CD14-positive monocyte (primary cell): Measurements from ENCODE around the gene RUNDC1. TPM values are rescaled to one million over a fixed set of nuclear protein-coding genes. Genes with fewer than 3 reads are reported as not detected.

Experiments
- DNase-seq, 3 donors: peaks; one replicate each; pipeline ENCODE4 v3.0.0-alpha.2; 2011 to 2022
- H2AFZ ChIP-seq: 2 replicates; pipeline ENCODE4 v1.6.0; 2012; ENCODE audit warnings: mild to moderate bottlenecking, low read depth, low read length, inconsistent platforms; ENCODE audit not compliant: insufficient read depth, poor library complexity, severe bottlenecking
- H3K27ac ChIP-seq, 2 donors: 1 replicate in 1 of 2; 2 replicates in 1 of 2; pipeline ENCODE4 v1.5.1; 2012 to 2013; ENCODE audit warnings: low read length in 2 of 2, control low read depth in 1 of 2, inconsistent platforms in 1 of 2, low read depth in 1 of 2, mild to moderate bottlenecking in 1 of 2
- H3K27me3 ChIP-seq, 2 donors: one replicate each; pipeline versions ENCODE4 v1.6.0 to v1.6.1; 2011 to 2013; ENCODE audit warnings: low read length in 2 of 2; ENCODE audit not compliant: control insufficient read depth in 2 of 2, insufficient read depth in 2 of 2
- H3K36me3 ChIP-seq, 2 donors: replicated peaks in 1 of 2; 1 replicate in 1 of 2; 2 replicates in 1 of 2; pipeline versions ENCODE4 v1.5.1 to v1.6.1; 2012 to 2013; ENCODE audit warnings: low read length in 2 of 2, control low read depth in 1 of 2, inconsistent platforms in 1 of 2, mild to moderate bottlenecking in 1 of 2; ENCODE audit not compliant: insufficient read depth in 2 of 2, control insufficient read depth in 1 of 2
- H3K4me1 ChIP-seq, 2 donors: 1 replicate in 1 of 2; 2 replicates in 1 of 2; pipeline versions ENCODE4 v1.5.1 to v1.6.1; 2012 to 2013; ENCODE audit warnings: low read length in 2 of 2, control low read depth in 1 of 2, inconsistent platforms in 1 of 2, mild to moderate bottlenecking in 1 of 2, moderate library complexity in 1 of 2; ENCODE audit not compliant: insufficient read depth in 2 of 2, control insufficient read depth in 1 of 2
- H3K4me2 ChIP-seq: replicated peaks from 2 replicates; pipeline ENCODE3; 2012; ENCODE audit warnings: low read length, moderate library complexity, mild to moderate bottlenecking; ENCODE audit not compliant: poor library complexity, severe bottlenecking; ENCODE audit errors: extremely low read depth
- H3K4me3 ChIP-seq, 3 experiments: fragments of 200-600 bp in 1 of 3; sonication (generic) in 1 of 3; replicated peaks in 1 of 3; 1 replicate in 2 of 3; 2 replicates in 1 of 3; pipeline ENCODE4 v1.5.1; 2011 to 2013; ENCODE audit warnings: low read length in 3 of 3, mild to moderate bottlenecking in 3 of 3, control low read depth in 2 of 3, low read depth in 2 of 3, inconsistent platforms in 1 of 3, moderate library complexity in 1 of 3
- H3K79me2 ChIP-seq: 2 replicates; pipeline ENCODE4 v1.6.0; 2012; ENCODE audit warnings: mild to moderate bottlenecking, control low read depth, inconsistent platforms, low read length, moderate library complexity; ENCODE audit not compliant: insufficient read depth
- H3K9ac ChIP-seq: 2 replicates; pipeline ENCODE4 v1.6.0; 2017; ENCODE audit warnings: low read length, mild to moderate bottlenecking; ENCODE audit not compliant: insufficient read depth, poor library complexity, severe bottlenecking
- H3K9me3 ChIP-seq, 2 donors: replicated peaks in 1 of 2; 1 replicate in 1 of 2; 2 replicates in 1 of 2; pipeline versions ENCODE4 v1.5.1 to v1.6.1; 2012 to 2013; ENCODE audit warnings: low read length in 2 of 2, control low read depth in 1 of 2; ENCODE audit not compliant: control insufficient read depth in 1 of 2, insufficient read depth in 1 of 2
- H4K20me1 ChIP-seq: 2 replicates; pipeline ENCODE4 v1.6.0; 2012; ENCODE audit warnings: mild to moderate bottlenecking, low read length, control low read depth, moderate library complexity; ENCODE audit not compliant: insufficient read depth
- H3K27ac Mint-ChIP-seq, 7 donors: one replicate each; pipeline ENCODE4 v1.8.0; 2020; ENCODE audit warnings: mild to moderate bottlenecking in 7 of 7, mixed read lengths in 7 of 7, moderate library complexity in 6 of 7, inconsistent platforms in 2 of 7
- H3K27me3 Mint-ChIP-seq, 3 donors: one replicate each; pipeline ENCODE4 v1.8.0; 2021 to 2022; ENCODE audit warnings: low read depth in 3 of 3, mild to moderate bottlenecking in 3 of 3, mixed read lengths in 3 of 3, moderate library complexity in 3 of 3, inconsistent platforms in 1 of 3
- H3K36me3 Mint-ChIP-seq, 2 donors: one replicate each; pipeline ENCODE4 v1.8.0; 2020; ENCODE audit warnings: mixed read lengths in 2 of 2, inconsistent platforms in 1 of 2, mild to moderate bottlenecking in 1 of 2
- H3K4me1 Mint-ChIP-seq: one replicate; pipeline ENCODE4 v1.8.0; 2020; ENCODE audit warnings: mild to moderate bottlenecking, mixed read lengths
- H3K4me3 Mint-ChIP-seq, 2 donors: one replicate each; pipeline ENCODE4 v1.8.0; 2020; ENCODE audit warnings: mild to moderate bottlenecking in 2 of 2, mixed read lengths in 2 of 2, moderate library complexity in 1 of 2
- H3K9me3 Mint-ChIP-seq, 7 donors: one replicate each; pipeline ENCODE4 v1.8.0; 2020 to 2022; ENCODE audit warnings: mixed read lengths in 7 of 7, mild to moderate bottlenecking in 6 of 7, moderate library complexity in 6 of 7, inconsistent platforms in 2 of 7
- WGBS: methylation state at CpG from one replicate; pipeline ENCODE4 v1.1.5; 2013; ENCODE audit warnings: missing lambda C conversion rate; ENCODE audit not compliant: insufficient coverage; 5-methylcytosine and 5-hydroxymethylcytosine counted together
- intact Hi-C, 2 donors: fragments of 100-400 bp; cut with micrococcal nuclease; formaldehyde crosslinking; loops; one replicate each; pipeline versions ENCODE4 v1.15.0 to v1.15.1; 2023
- polyA plus RNA-seq, 3 donors: library from polyadenylated mRNA; depleted of rRNA in 1 of 3; unstranded in 2 of 3; stranded (reverse) in 1 of 3; fragments of 300-500 nt in 2 of 3; fragments of >200 nt in 1 of 3; fragmentation: Illumina TruSeq in 2 of 3; gene quantifications; 1 replicate in 2 of 3; 2 replicates in 1 of 3; pipeline ENCODE4 v1.2.3, GENCODE V29; 2012 to 2021
- TF ChIP-seq, protein P1 (sequence below): fragments of 200-600 bp; IDR thresholded peaks from one replicate; pipeline ENCODE4 v1.8.0; 2022; ENCODE audit warnings: antibody characterized with exemption, mild to moderate bottlenecking

RUNDC1 gene
- polyA plus RNA-seq, 3 donors, result 7.5 to 10.3 (median 9.9) TPM

DNA sequence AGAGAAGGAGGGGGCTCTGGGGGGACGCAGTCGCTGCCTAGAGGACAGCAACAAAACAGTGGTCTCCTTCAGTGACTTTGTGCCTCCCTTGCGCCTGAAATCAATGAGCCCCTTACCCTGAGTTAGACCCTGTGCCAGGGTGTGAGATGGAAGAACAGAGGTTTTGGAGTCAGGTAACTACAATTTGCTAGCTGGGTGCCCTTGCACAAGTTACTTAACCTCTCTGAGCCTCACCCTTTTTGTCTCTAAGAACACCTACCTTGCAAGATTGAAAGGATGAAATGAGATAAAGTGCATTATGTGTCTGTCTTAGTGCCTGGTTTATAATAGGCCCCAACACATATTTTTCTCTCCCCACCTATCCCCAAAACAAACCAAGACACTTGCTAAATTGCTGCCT, 54.5 kb downstream of the RUNDC1 start:
- no peaks in the 10 kb centered on the region for H3K9me3 Mint-ChIP-seq
- peaks cover 5% of the 10 kb centered on the region for H3K4me1 Mint-ChIP-seq
- intact Hi-C loops, result no loop called here
- peaks cover 0 to 2% of the 10 kb centered on the region in 2 donors for H3K4me1 ChIP-seq
- peaks cover 0 to 2% of the 10 kb centered on the region in 2 donors for H3K36me3 Mint-ChIP-seq
- H3K27ac Mint-ChIP-seq, result no peak overlapping the region
- no peaks in the 10 kb centered on the region for H3K27me3 ChIP-seq
- no peak overlapping the region for H3K27ac ChIP-seq
- no peak overlapping the region for H3K4me3 Mint-ChIP-seq
- H3K27me3 Mint-ChIP-seq, result peaks cover 0 to 2% (median 0%) of the 10 kb centered on the region in 3 donors
- no peaks in the 10 kb centered on the region for H3K9me3 ChIP-seq
- H2AFZ ChIP-seq, result no peak overlapping the region
- H3K36me3 ChIP-seq, result no peaks in the 10 kb centered on the region
- H3K79me2 ChIP-seq, result no peaks in the 10 kb centered on the region
- TF ChIP-seq, protein P1, sequence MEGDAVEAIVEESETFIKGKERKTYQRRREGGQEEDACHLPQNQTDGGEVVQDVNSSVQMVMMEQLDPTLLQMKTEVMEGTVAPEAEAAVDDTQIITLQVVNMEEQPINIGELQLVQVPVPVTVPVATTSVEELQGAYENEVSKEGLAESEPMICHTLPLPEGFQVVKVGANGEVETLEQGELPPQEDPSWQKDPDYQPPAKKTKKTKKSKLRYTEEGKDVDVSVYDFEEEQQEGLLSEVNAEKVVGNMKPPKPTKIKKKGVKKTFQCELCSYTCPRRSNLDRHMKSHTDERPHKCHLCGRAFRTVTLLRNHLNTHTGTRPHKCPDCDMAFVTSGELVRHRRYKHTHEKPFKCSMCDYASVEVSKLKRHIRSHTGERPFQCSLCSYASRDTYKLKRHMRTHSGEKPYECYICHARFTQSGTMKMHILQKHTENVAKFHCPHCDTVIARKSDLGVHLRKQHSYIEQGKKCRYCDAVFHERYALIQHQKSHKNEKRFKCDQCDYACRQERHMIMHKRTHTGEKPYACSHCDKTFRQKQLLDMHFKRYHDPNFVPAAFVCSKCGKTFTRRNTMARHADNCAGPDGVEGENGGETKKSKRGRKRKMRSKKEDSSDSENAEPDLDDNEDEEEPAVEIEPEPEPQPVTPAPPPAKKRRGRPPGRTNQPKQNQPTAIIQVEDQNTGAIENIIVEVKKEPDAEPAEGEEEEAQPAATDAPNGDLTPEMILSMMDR, result no peak
- WGBS, result 100% methylated on average over 1 of the region's 3 CpGs
- H3K9ac ChIP-seq, result no peak overlapping the region
- no peaks in the 10 kb centered on the region for H4K20me1 ChIP-seq
- DNase-seq, result no peak
- H3K4me2 ChIP-seq, result no peak overlapping the region
- no peak overlapping the region for H3K4me3 ChIP-seq

DNA sequence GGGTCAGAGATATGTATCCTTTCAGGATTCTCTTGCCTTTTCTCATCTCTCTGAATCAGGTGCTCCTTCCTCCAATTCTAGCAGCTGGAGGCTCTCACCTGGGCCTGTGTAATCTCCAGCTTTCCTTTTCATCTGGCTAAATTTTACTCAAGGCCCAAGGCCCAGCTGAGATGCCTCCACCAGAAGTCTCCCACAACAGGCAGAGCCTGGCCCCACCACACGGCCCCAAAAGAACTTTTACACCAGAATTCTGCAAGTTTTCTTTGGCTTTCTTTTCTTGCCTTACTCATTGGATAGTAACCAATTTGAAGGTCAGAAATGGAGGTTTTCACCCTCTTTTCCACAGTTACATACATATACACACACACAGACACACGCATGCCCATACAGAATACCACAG, 59.3 kb downstream of the RUNDC1 start:
- TF ChIP-seq, protein P1, result no peak
- Mint-ChIP-seq H3K9me3 (no peaks in the 10 kb centered on the region), H3K4me1 (no peaks in the 10 kb centered on the region), H3K36me3 (peaks cover 15 to 19% of the 10 kb centered on the region in 2 donors), H3K4me3 (no peak overlapping the region), H3K27me3 (peaks cover 0 to 2% (median 0%) of the 10 kb centered on the region in 3 donors), H3K27ac (no peak overlapping the region)
- intact Hi-C loops, result no loop called here
- no peak for DNase-seq
- H3K4me2 ChIP-seq, result no peak overlapping the region
- H2AFZ ChIP-seq, result no peak overlapping the region
- H3K36me3 ChIP-seq, result peaks cover 0 to 16% of the 10 kb centered on the region in 2 donors
- H3K9me3 ChIP-seq, result no peaks in the 10 kb centered on the region
- H3K4me3 ChIP-seq, result no peak overlapping the region
- H3K27me3 ChIP-seq, result no peaks in the 10 kb centered on the region
- H4K20me1 ChIP-seq, result no peaks in the 10 kb centered on the region
- H3K9ac ChIP-seq, result no peak overlapping the region
- H3K27ac ChIP-seq, result no peak overlapping the region
- WGBS, result 100% methylated on average over 1 of the region's 2 CpGs
- H3K79me2 ChIP-seq, result no peaks in the 10 kb centered on the region
- H3K4me1 ChIP-seq, result no peaks in the 10 kb centered on the region
